IMR-90 (cell line): ENCODE results near the gene YPEL5. TPM values are rescaled to one million over a fixed set of nuclear protein-coding genes. Genes with fewer than 3 reads are reported as not detected.

Experiments used
- ATAC-seq: fragments of 200-7000 bp; cut with Tn5 transposase; 2 replicates; pipeline ENCODE4 v1.9.1; 2020; ENCODE audit warnings: low read depth, mild to moderate bottlenecking, moderate library complexity
- BruUV-seq: library from RNA; stranded (reverse); fragments of 400-500 nt; replicated peaks from 2 replicates; lab custom pipeline; 2021; lab: Mats Ljungman, UMichigan
- CTCF ChIA-PET: fragments of 300-600 bp; formaldehyde crosslinking; extraction: SDS; loops from one replicate; lab custom pipeline; 2021; ENCODE audit warnings: antibody characterized with exemption; lab: Yijun Ruan, JAX
- POLR2A ChIA-PET: fragments of 300-600 bp; sonication (Branson Sonifier 250); formaldehyde crosslinking; loops from one replicate; lab custom pipeline; 2022; ENCODE audit warnings: antibody characterized with exemption; ENCODE audit not compliant: unreplicated experiment; lab: Charles Lee
- DNase-seq: peaks from one replicate; pipeline ENCODE4 v3.0.0; 2013
- H2AFZ ChIP-seq: replicated peaks from 2 replicates; pipeline ENCODE3; 2013; ENCODE audit warnings: low read length, mild to moderate bottlenecking; ENCODE audit not compliant: poor library complexity
- H2AK5ac ChIP-seq: 2 replicates; pipeline ENCODE4 v1.6.1; 2013; ENCODE audit warnings: low read depth, low read length, inconsistent platforms
- H2AK9ac ChIP-seq: replicated peaks from 2 replicates; pipeline ENCODE3; 2013; ENCODE audit warnings: mild to moderate bottlenecking, low read depth, low read length, moderate library complexity; ENCODE audit not compliant: poor library complexity
- H2BK120ac ChIP-seq: 2 replicates; pipeline ENCODE4 v1.6.1; 2013; ENCODE audit warnings: low read depth, low read length, inconsistent platforms
- H2BK15ac ChIP-seq: 3 replicates; pipeline ENCODE4 v1.6.1; 2013; ENCODE audit warnings: low read depth, low read length, inconsistent platforms
- H2BK20ac ChIP-seq: 2 replicates; pipeline ENCODE4 v1.6.1; 2013; ENCODE audit warnings: low read depth, mild to moderate bottlenecking, inconsistent platforms, low read length, moderate library complexity
- H2BK5ac ChIP-seq: 2 replicates; pipeline ENCODE4 v1.6.1; 2013; ENCODE audit warnings: mild to moderate bottlenecking, low read depth, low read length, inconsistent platforms; ENCODE audit not compliant: poor library complexity, severe bottlenecking
- H3K14ac ChIP-seq: replicated peaks from 2 replicates; pipeline ENCODE4 v1.6.1; 2013; ENCODE audit warnings: low read depth, low read length, inconsistent platforms
- H3K18ac ChIP-seq: 2 replicates; pipeline ENCODE4 v1.6.1; 2013; ENCODE audit warnings: low read depth, low read length, control low read depth
- H3K23ac ChIP-seq: 2 replicates; pipeline ENCODE4 v1.6.1; 2013; ENCODE audit warnings: low read depth, low read length, inconsistent platforms
- H3K27ac ChIP-seq: 2 replicates; pipeline ENCODE4 v1.5.1; 2013; ENCODE audit warnings: mild to moderate bottlenecking, control low read depth, low read length; ENCODE audit not compliant: insufficient read depth
- H3K27me3 ChIP-seq: 2 replicates; pipeline ENCODE4 v1.6.1; 2013; ENCODE audit warnings: low read length; ENCODE audit not compliant: control insufficient read depth, insufficient read depth
- H3K36me3 ChIP-seq: 2 replicates; pipeline ENCODE4 v1.6.1; 2013; ENCODE audit warnings: low read length, mixed read lengths; ENCODE audit not compliant: control insufficient read depth, insufficient read depth
- H3K4ac ChIP-seq: 2 replicates; pipeline ENCODE4 v1.6.1; 2013; ENCODE audit warnings: low read depth, low read length, inconsistent platforms
- H3K4me1 ChIP-seq: 2 replicates; pipeline ENCODE4 v1.6.1; 2013; ENCODE audit warnings: low read length, mixed read lengths; ENCODE audit not compliant: control insufficient read depth, insufficient read depth
- H3K4me2 ChIP-seq: 2 replicates; pipeline ENCODE4 v1.6.1; 2013; ENCODE audit warnings: low read depth, mild to moderate bottlenecking, control low read depth, low read length, moderate library complexity
- H3K4me3 ChIP-seq: 2 replicates; pipeline ENCODE4 v1.5.1; 2013; ENCODE audit warnings: low read depth, mild to moderate bottlenecking, control low read depth, low read length, moderate library complexity; ENCODE audit not compliant: insufficient read depth
- H3K56ac ChIP-seq: 2 replicates; pipeline ENCODE4 v1.6.1; 2013; ENCODE audit warnings: low read length, inconsistent platforms; ENCODE audit not compliant: insufficient read depth; ENCODE audit errors: extremely low read depth
- H3K79me1 ChIP-seq, 2 experiments: 2 replicates each; pipeline ENCODE4 v1.6.1; 2013; ENCODE audit warnings: low read length in 2 of 2, inconsistent platforms in 1 of 2, low read depth in 1 of 2
- H3K9ac ChIP-seq: 2 replicates; pipeline ENCODE4 v1.6.1; 2013; ENCODE audit warnings: low read depth, low read length, control low read depth
- H3K9me1 ChIP-seq: 2 replicates; pipeline ENCODE4 v1.6.1; 2013; ENCODE audit warnings: low read length, inconsistent platforms; ENCODE audit not compliant: insufficient read depth
- H3K9me3 ChIP-seq: 2 replicates; pipeline ENCODE4 v1.6.1; 2013; ENCODE audit warnings: low read length; ENCODE audit not compliant: control insufficient read depth, insufficient read depth
- H4K20me1 ChIP-seq: 2 replicates; pipeline ENCODE4 v1.6.1; 2013; ENCODE audit warnings: low read length, inconsistent platforms; ENCODE audit not compliant: insufficient read depth
- H4K5ac ChIP-seq: 2 replicates; pipeline ENCODE4 v1.6.1; 2013; ENCODE audit warnings: mild to moderate bottlenecking, low read depth, low read length, control low read depth
- H4K8ac ChIP-seq, 2 experiments: 2 replicates each; pipeline ENCODE4 v1.6.1; 2013; ENCODE audit warnings: low read depth in 2 of 2, low read length in 2 of 2, control low read depth in 1 of 2, inconsistent platforms in 1 of 2
- H4K91ac ChIP-seq: 2 replicates; pipeline ENCODE4 v1.6.1; 2013; ENCODE audit warnings: low read depth, low read length, inconsistent platforms; ENCODE audit not compliant: insufficient read depth
- CEBPB ChIP-seq: IDR thresholded peaks from 2 replicates; pipeline ENCODE4 v1.6.1; 2012; ENCODE audit warnings: low read depth, low read length, improper control_type of control experiment
- MAZ ChIP-seq: IDR thresholded peaks from 2 replicates; pipeline ENCODE4 v1.6.1; 2012; ENCODE audit warnings: low read depth, mild to moderate bottlenecking, low read length, improper control_type of control experiment, moderate library complexity, borderline replicate concordance
- MXI1 ChIP-seq: IDR thresholded peaks from 2 replicates; pipeline ENCODE4 v1.6.1; 2012; ENCODE audit warnings: low read depth, mild to moderate bottlenecking, low read length, moderate library complexity, borderline replicate concordance
- NFE2L2 ChIP-seq: fragments of 150-350 bp; IDR thresholded peaks from 2 replicates; pipeline ENCODE4 v1.6.1; 2016; ENCODE audit warnings: low read depth, mild to moderate bottlenecking, low read length
- WGBS, 2 experiments: methylation state at CpG; one replicate each; pipeline versions ENCODE4 v1.1.5 to v1.1.7; 2013; ENCODE audit warnings: missing lambda C conversion rate in 2 of 2; ENCODE audit not compliant: insufficient read length in 1 of 2; ENCODE audit errors: extremely low coverage in 2 of 2; 5-methylcytosine and 5-hydroxymethylcytosine counted together
- dilution Hi-C: fragments of 300-500 bp; cut with HindIII; formaldehyde crosslinking; loops from one replicate; pipeline ENCODE4 v1.14.3; 2018; ENCODE audit warnings: low sequenced_read_pairs; ENCODE audit not compliant: unreplicated experiment
- in situ Hi-C: fragments of 300-500 bp; cut with MboI; formaldehyde crosslinking; loops from 3 replicates; pipeline ENCODE4 v1.14.3; 2019; ENCODE audit warnings: low sequenced_read_pairs, inconsistent platforms, mixed read lengths
- intact Hi-C: fragments of 100-400 bp; cut with micrococcal nuclease; formaldehyde crosslinking; loops from 2 replicates; pipeline ENCODE4 v1.10.0; 2022
- polyA plus RNA-seq, 3 experiments: library from polyadenylated mRNA; depleted of rRNA; stranded (reverse); fragments of >200 nt; gene quantifications; 2 replicates each; pipeline ENCODE4 v1.2.3, GENCODE V29; 2012; ENCODE audit warnings: low replicate concordance in 1 of 3
- total RNA-seq: library from RNA; depleted of rRNA; stranded (reverse); fragments of >200 nt; gene quantifications from 2 replicates; pipeline ENCODE4 v1.2.3, GENCODE V29; 2012

Gene YPEL5
- total and polyA plus RNA-seq, 2 of the 4 experiments (the other 2 are of a cell fraction): 40.7 to 62.6 TPM

GRCh38 chr2:30108192-30108591 is 38.6 kb upstream of the YPEL5 start:
- peaks cover 2% of the 10 kb centered on the region for H3K9me1 ChIP-seq

More at GRCh38 chr2:30108192-30108591, 38.6 kb upstream of the YPEL5 start:
- WGBS, 2 experiments: no CpG with 5 or more reads among the region's 2 CpGs
- Histone ChIP-seq H3K9me3 (no peaks in the 10 kb centered on the region), H3K18ac (no peak overlapping the region), H3K79me1 (no peaks in the 10 kb centered on the region), H2AFZ (peak overlapping the region; percentile 56), H3K56ac (no peak overlapping the region), H3K4me1 (peaks cover 4% of the 10 kb centered on the region), H4K91ac (no peak overlapping the region), H3K4me3 (no peak overlapping the region), H4K8ac (no peak overlapping the region), H3K23ac (no peak overlapping the region), H3K4me2 (no peak overlapping the region), H3K4ac (no peak overlapping the region; the same call in 1 of the 2 replicates), H2AK5ac (peak overlapping the region; percentile 62), H2BK20ac (peak overlapping the region; percentile 25; the same call in 1 of the 2 replicates), H2BK5ac (no peak overlapping the region), H3K36me3 (no peaks in the 10 kb centered on the region), H2AK9ac (no peak overlapping the region), H2BK120ac (peak overlapping the region; percentile 13; the same call in 1 of the 2 replicates), H2BK15ac (no peak overlapping the region), H3K14ac (no peak overlapping the region), H3K9ac (no peak overlapping the region), H4K5ac (no peak overlapping the region), H4K20me1 (no peaks in the 10 kb centered on the region), H3K27me3 (no peaks in the 10 kb centered on the region; the same call in 1 of the 2 replicates), H3K27ac (no peak overlapping the region)
- dilution Hi-C loops: no loop called here
- POLR2A ChIA-PET: no interaction called here
- BruUV-seq: no TSS peak
- no peak for TF ChIP-seq NFE2L2
- TF ChIP-seq MAZ: no peak
- TF ChIP-seq MXI1: no peak
- TF ChIP-seq CEBPB: no peak
- intact Hi-C loops: no loop called here
- CTCF ChIA-PET: no interaction called here
- in situ Hi-C loops: no loop called here
- ATAC-seq: no peak
- DNase-seq: no peak
